MM.1S (cell line): ENCODE results near the gene ETFB.

ENCODE experiments used
- DNase-seq: peaks from one replicate; pipeline ENCODE4 v3.0.0-alpha.2; 2015
- H2AFZ ChIP-seq: fragments of 300-600 bp; sonication (generic); 2 replicates; pipeline ENCODE4 v1.6.0; 2016; ENCODE audit warnings: antibody characterized with exemption, low read length
- H3F3A ChIP-seq: fragments of 300-600 bp; sonication (generic); 2 replicates; pipeline ENCODE4 v1.6.1; 2016; ENCODE audit warnings: mild to moderate bottlenecking, antibody characterized with exemption, low read length, moderate library complexity, mixed read lengths; ENCODE audit not compliant: insufficient read depth
- H3K27ac ChIP-seq: fragments of 300-600 bp; sonication (generic); 2 replicates; pipeline ENCODE4 v1.5.1; 2016; ENCODE audit warnings: mild to moderate bottlenecking, low read length
- H3K27me3 ChIP-seq: fragments of 300-600 bp; sonication (generic); replicated peaks from 2 replicates; pipeline ENCODE4 v1.6.0; 2016; ENCODE audit warnings: low read length; ENCODE audit not compliant: insufficient read depth
- H3K36me3 ChIP-seq: fragments of 300-600 bp; sonication (generic); replicated peaks from 2 replicates; pipeline ENCODE4 v1.6.1; 2016; ENCODE audit warnings: mild to moderate bottlenecking, low read length, mixed read lengths; ENCODE audit not compliant: insufficient read depth
- H3K4me1 ChIP-seq: fragments of 300-600 bp; sonication (generic); 2 replicates; pipeline ENCODE4 v1.6.1; 2016; ENCODE audit warnings: low read length, mixed read lengths
- H3K4me2 ChIP-seq: fragments of 300-600 bp; sonication (generic); 2 replicates; pipeline ENCODE4 v1.6.0; 2016; ENCODE audit warnings: low read depth, low read length
- H3K4me3 ChIP-seq: fragments of 300-600 bp; sonication (generic); 2 replicates; pipeline ENCODE4 v1.5.1; 2016; ENCODE audit warnings: low read length, mixed read lengths
- H3K79me2 ChIP-seq: fragments of 300-600 bp; sonication (generic); 2 replicates; pipeline ENCODE4 v1.6.1; 2016; ENCODE audit warnings: mixed run types, low read length, mixed read lengths
- H3K9ac ChIP-seq: fragments of 300-600 bp; sonication (generic); 2 replicates; pipeline ENCODE4 v1.6.1; 2016; ENCODE audit warnings: low read length, mixed read lengths
- H3K9me2 ChIP-seq: fragments of 300-600 bp; sonication (generic); replicated peaks from 2 replicates; pipeline ENCODE4 v1.6.1; 2016; ENCODE audit warnings: mild to moderate bottlenecking, low read length, mixed read lengths; ENCODE audit not compliant: insufficient read depth
- H3K9me3 ChIP-seq: fragments of 300-600 bp; sonication (generic); replicated peaks from 2 replicates; pipeline ENCODE4 v1.6.1; 2016; ENCODE audit warnings: mild to moderate bottlenecking, low read length, mixed read lengths; ENCODE audit not compliant: insufficient read depth
- H4K20me1 ChIP-seq: fragments of 300-600 bp; sonication (generic); 2 replicates; pipeline ENCODE4 v1.6.1; 2016; ENCODE audit warnings: mild to moderate bottlenecking, low read length, moderate library complexity, mixed read lengths; ENCODE audit not compliant: insufficient read depth
- EZH2 ChIP-seq: fragments of 300-600 bp; sonication (generic); optimal IDR thresholded peaks from 2 replicates; pipeline ENCODE3; 2017; ENCODE audit warnings: low read depth, mild to moderate bottlenecking, antibody characterized with exemption, low read length, mixed read lengths
- EZH2phosphoT487 ChIP-seq: fragments of 300-600 bp; sonication (generic); IDR thresholded peaks from 2 replicates; pipeline ENCODE4 v1.6.1; 2018; ENCODE audit warnings: antibody characterized with exemption, low read length
- TF ChIP-seq, protein P1 (sequence below): fragments of 300-600 bp; sonication (generic); IDR thresholded peaks from 2 replicates; pipeline ENCODE4 v1.5.1; 2016; ENCODE audit warnings: antibody characterized with exemption, low read length, mixed read lengths

ETFB gene

DNA sequence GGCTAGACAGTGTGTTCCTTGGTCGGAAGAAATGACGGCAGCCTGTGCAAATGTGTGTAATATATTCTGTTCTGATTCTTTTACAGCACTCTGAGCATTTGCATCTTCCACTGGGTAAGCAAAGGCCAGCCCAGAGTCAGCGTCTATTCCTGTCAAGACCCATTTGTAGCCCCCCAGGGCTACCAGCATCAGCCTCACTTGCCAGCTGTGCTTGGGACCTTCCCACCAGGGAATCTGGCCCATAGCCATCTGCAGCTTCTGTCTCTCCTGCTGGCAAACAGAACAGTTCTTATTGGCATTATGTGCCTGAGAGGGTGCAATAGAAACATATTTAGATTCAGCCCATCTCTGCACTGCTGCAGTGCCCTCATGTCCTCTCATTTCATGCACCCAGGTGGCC lies 60.7 kb downstream of the ETFB start:
- no peaks in the 10 kb centered on the region for H3K36me3 ChIP-seq
- no peak overlapping the region for H3K4me3 ChIP-seq
- DNase-seq, result no peak
- no peaks in the 10 kb centered on the region for H3F3A ChIP-seq
- H3K4me2 ChIP-seq, result no peak overlapping the region
- TF ChIP-seq EZH2phosphoT487, result no peak
- H3K9me2 ChIP-seq, result no peaks in the 10 kb centered on the region
- no peaks in the 10 kb centered on the region for H3K27me3 ChIP-seq
- no peak overlapping the region for H3K9ac ChIP-seq
- H3K27ac ChIP-seq, result no peak overlapping the region
- no peaks in the 10 kb centered on the region for H4K20me1 ChIP-seq
- H3K79me2 ChIP-seq, result no peaks in the 10 kb centered on the region
- no peak overlapping the region for H2AFZ ChIP-seq
- H3K4me1 ChIP-seq, result no peaks in the 10 kb centered on the region
- H3K9me3 ChIP-seq, result no peaks in the 10 kb centered on the region

DNA sequence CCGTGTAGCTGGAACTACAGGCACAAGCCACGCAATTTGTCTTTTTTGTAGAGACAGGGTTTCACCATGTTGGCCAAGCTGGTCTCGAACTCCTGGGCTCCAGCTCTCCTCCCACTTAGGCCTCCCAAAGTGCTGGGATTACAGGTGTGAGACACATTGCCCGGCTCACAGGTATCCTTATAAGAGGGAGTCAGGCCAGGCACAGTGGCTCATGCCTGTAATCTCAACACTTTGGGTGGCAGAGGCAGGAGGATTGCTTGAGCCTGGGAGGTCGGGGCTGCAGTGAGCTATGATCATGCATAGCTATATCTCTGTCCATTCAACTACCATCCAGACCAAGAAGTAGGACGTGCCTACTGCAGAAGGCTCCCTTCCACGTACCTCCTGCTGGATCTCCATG lies 64.9 kb downstream of the ETFB start:
- H3K27me3 ChIP-seq, result no peaks in the 10 kb centered on the region
- H2AFZ ChIP-seq, result no peak overlapping the region
- H3F3A ChIP-seq, result no peaks in the 10 kb centered on the region
- no peak overlapping the region for H3K4me3 ChIP-seq
- no peaks in the 10 kb centered on the region for H3K36me3 ChIP-seq
- no peak overlapping the region for H3K9ac ChIP-seq
- no peaks in the 10 kb centered on the region for H3K9me3 ChIP-seq
- H3K4me2 ChIP-seq, result no peak overlapping the region
- H3K9me2 ChIP-seq, result no peaks in the 10 kb centered on the region
- TF ChIP-seq, protein P1, sequence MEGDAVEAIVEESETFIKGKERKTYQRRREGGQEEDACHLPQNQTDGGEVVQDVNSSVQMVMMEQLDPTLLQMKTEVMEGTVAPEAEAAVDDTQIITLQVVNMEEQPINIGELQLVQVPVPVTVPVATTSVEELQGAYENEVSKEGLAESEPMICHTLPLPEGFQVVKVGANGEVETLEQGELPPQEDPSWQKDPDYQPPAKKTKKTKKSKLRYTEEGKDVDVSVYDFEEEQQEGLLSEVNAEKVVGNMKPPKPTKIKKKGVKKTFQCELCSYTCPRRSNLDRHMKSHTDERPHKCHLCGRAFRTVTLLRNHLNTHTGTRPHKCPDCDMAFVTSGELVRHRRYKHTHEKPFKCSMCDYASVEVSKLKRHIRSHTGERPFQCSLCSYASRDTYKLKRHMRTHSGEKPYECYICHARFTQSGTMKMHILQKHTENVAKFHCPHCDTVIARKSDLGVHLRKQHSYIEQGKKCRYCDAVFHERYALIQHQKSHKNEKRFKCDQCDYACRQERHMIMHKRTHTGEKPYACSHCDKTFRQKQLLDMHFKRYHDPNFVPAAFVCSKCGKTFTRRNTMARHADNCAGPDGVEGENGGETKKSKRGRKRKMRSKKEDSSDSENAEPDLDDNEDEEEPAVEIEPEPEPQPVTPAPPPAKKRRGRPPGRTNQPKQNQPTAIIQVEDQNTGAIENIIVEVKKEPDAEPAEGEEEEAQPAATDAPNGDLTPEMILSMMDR, result no peak
- TF ChIP-seq EZH2 (no peak), EZH2phosphoT487 (no peak)
- no peaks in the 10 kb centered on the region for H3K4me1 ChIP-seq
- no peak for DNase-seq
- no peaks in the 10 kb centered on the region for H4K20me1 ChIP-seq
- no peaks in the 10 kb centered on the region for H3K79me2 ChIP-seq
- H3K27ac ChIP-seq, result no peak overlapping the region

- H3K4me3 ChIP-seq, result no peak overlapping the region
- no peaks in the 10 kb centered on the region for H3K9me3 ChIP-seq
- H3K4me1 ChIP-seq, result no peaks in the 10 kb centered on the region
- no peaks in the 10 kb centered on the region for H4K20me1 ChIP-seq
- H3K27me3 ChIP-seq, result no peaks in the 10 kb centered on the region
- H3K9me2 ChIP-seq, result no peaks in the 10 kb centered on the region
- H3K27ac ChIP-seq, result no peak overlapping the region
- no peaks in the 10 kb centered on the region for H3K79me2 ChIP-seq
- no peaks in the 10 kb centered on the region for H3F3A ChIP-seq
- H2AFZ ChIP-seq, result no peak overlapping the region
- H3K9ac ChIP-seq, result no peak overlapping the region
- TF ChIP-seq EZH2phosphoT487 (no peak), EZH2 (no peak)
- no peak overlapping the region for H3K4me2 ChIP-seq
- H3K36me3 ChIP-seq, result no peaks in the 10 kb centered on the region
- DNase-seq, result no peak
Measured at GRCh38 chr19:51297406-51297805, 68.8 kb downstream of the ETFB start.

- Histone ChIP-seq H3K9me3 (no peaks in the 10 kb centered on the region), H3K27me3 (no peaks in the 10 kb centered on the region), H3K36me3 (no peaks in the 10 kb centered on the region), H3F3A (no peaks in the 10 kb centered on the region), H3K9ac (no peak overlapping the region), H3K9me2 (no peaks in the 10 kb centered on the region), H3K4me1 (no peaks in the 10 kb centered on the region), H3K79me2 (no peaks in the 10 kb centered on the region), H4K20me1 (no peaks in the 10 kb centered on the region), H3K4me3 (no peak overlapping the region), H2AFZ (no peak overlapping the region), H3K4me2 (no peak overlapping the region), H3K27ac (no peak overlapping the region)
- no peak for DNase-seq
- no peak for TF ChIP-seq EZH2phosphoT487
Measured at GRCh38 chr19:51296336-51297093, 69.7 kb downstream of the ETFB start.
